Colonic mucosa (tissue), 4 donors: ENCODE measurements around the gene ELOB. TPM values are rescaled to one million over a fixed set of nuclear protein-coding genes. Genes with fewer than 3 reads are reported as not detected.

Source experiments
- DNase-seq: peaks from one replicate; pipeline ENCODE4 v3.0.0-alpha.2; 2020
- H3K27ac ChIP-seq: fragments of 200-600 bp; one replicate; pipeline ENCODE4 v1.8.0; 2021
- H3K27me3 ChIP-seq: fragments of 200-600 bp; one replicate; pipeline ENCODE4 v1.8.0; 2021
- H3K36me3 ChIP-seq: fragments of 200-600 bp; one replicate; pipeline ENCODE4 v1.8.0; 2021
- H3K4me1 ChIP-seq: fragments of 200-600 bp; one replicate; pipeline ENCODE4 v1.8.0; 2021; ENCODE audit warnings: mild to moderate bottlenecking
- H3K4me3 ChIP-seq: fragments of 200-600 bp; one replicate; pipeline ENCODE4 v1.8.0; 2021
- H3K9ac ChIP-seq, 2 donors: one replicate each; pipeline ENCODE4 v1.7.0; 2013; ENCODE audit warnings: control low read depth in 2 of 2, low read depth in 2 of 2, low read length in 2 of 2
- H3K9me3 ChIP-seq: fragments of 200-600 bp; one replicate; pipeline ENCODE4 v1.8.0; 2021
- CTCF ChIP-seq: fragments of 200-600 bp; IDR thresholded peaks from one replicate; pipeline ENCODE4 v1.8.0; 2022; ENCODE audit warnings: antibody characterized with exemption, mild to moderate bottlenecking
- intact Hi-C: fragments of 100-400 bp; cut with DNase I; formaldehyde crosslinking; loops from one replicate; pipeline ENCODE4 v1.14.1; 2022
- total RNA-seq, 2 donors: library from RNA; stranded (reverse); fragmentation: NEBNext Ultra II Directional in 1 of 2; extraction: Animal tissue kit (Norgen Biotek cat#: 25700) in 1 of 2; gene quantifications; one replicate each; pipeline ENCODE4 v1.2.1, GENCODE V29; 2021
- donor health status: healthy.
- donor health status: DM: no; HTN: no; CAD: no.
- donor health status: DM: no; HTN: no; CAD: no.

Gene ELOB
- total RNA-seq, 2 donors from 2014 or later = 230 to 333 TPM

- TF ChIP-seq CTCF = no peak
- intact Hi-C loops = no loop called here
- Histone ChIP-seq H3K36me3 (no peaks in the 10 kb centered on the region), H3K9ac (no peak overlapping the region), H3K27ac (no peak overlapping the region), H3K4me3 (no peak overlapping the region), H3K4me1 (no peaks in the 10 kb centered on the region), H3K9me3 (no peaks in the 10 kb centered on the region), H3K27me3 (no peaks in the 10 kb centered on the region)
- no peak for DNase-seq
These were observed 32.4 kb downstream of the ELOB start for GRCh38 chr16:2744711-2745110.

- no peak for DNase-seq
- intact Hi-C loops = no loop called here
These were observed 33.9 kb downstream of the ELOB start for GRCh38 chr16:2743007-2743810.

GRCh38 chr16:2742323-2743006, 34.6 kb downstream of the ELOB start:
- no peaks in the 10 kb centered on the region for H3K9me3 ChIP-seq
- no peak for DNase-seq
- H3K27ac ChIP-seq = no peak overlapping the region
- no peaks in the 10 kb centered on the region for H3K27me3 ChIP-seq
- no peak overlapping the region for H3K4me3 ChIP-seq
- H3K4me1 ChIP-seq = no peaks in the 10 kb centered on the region
- no peak for TF ChIP-seq CTCF
- intact Hi-C loops = no loop called here
- no peaks in the 10 kb centered on the region for H3K36me3 ChIP-seq
- no peak overlapping the region for H3K9ac ChIP-seq

More at GRCh38 chr16:2743007-2743810, 33.9 kb downstream of the ELOB start:
- H3K9me3 ChIP-seq = no peaks in the 10 kb centered on the region
- TF ChIP-seq CTCF = no peak
- H3K9ac ChIP-seq = no peak overlapping the region
- H3K27ac ChIP-seq = no peak overlapping the region
- no peak overlapping the region for H3K4me3 ChIP-seq
- no peaks in the 10 kb centered on the region for H3K4me1 ChIP-seq
- H3K27me3 ChIP-seq = no peaks in the 10 kb centered on the region
- H3K36me3 ChIP-seq = no peaks in the 10 kb centered on the region

- H3K27me3 ChIP-seq = no peaks in the 10 kb centered on the region
- no peak overlapping the region for H3K4me3 ChIP-seq
- intact Hi-C loops = no loop called here
- no peaks in the 10 kb centered on the region for H3K9me3 ChIP-seq
- no peaks in the 10 kb centered on the region for H3K36me3 ChIP-seq
- no peaks in the 10 kb centered on the region for H3K4me1 ChIP-seq
- TF ChIP-seq CTCF = no peak
- no peak overlapping the region for H3K9ac ChIP-seq
- no peak for DNase-seq
- H3K27ac ChIP-seq = no peak overlapping the region
These were observed 35.9 kb downstream of the ELOB start for GRCh38 chr16:2741168-2741567.

GRCh38 chr16:2740476-2740875, 36.6 kb downstream of the ELOB start:
- Histone ChIP-seq H3K27ac (no peak overlapping the region), H3K4me1 (no peaks in the 10 kb centered on the region), H3K4me3 (no peak overlapping the region), H3K9ac (no peak overlapping the region), H3K36me3 (no peaks in the 10 kb centered on the region), H3K9me3 (no peaks in the 10 kb centered on the region), H3K27me3 (no peaks in the 10 kb centered on the region)
- intact Hi-C loops = no loop called here
- no peak for TF ChIP-seq CTCF
- no peak for DNase-seq
